Measurements from ENCODE around the gene FN1.

- TF ChIP-seq CTCF (IDR thresholded peaks at IDR 0.05), result no peak
- TF ChIP-seq POLR2A (IDR thresholded peaks at IDR 0.05), result no peak
Observed at GRCh38 chr2:215356948-215357461, 78.9 kb downstream of the FN1 start.

All from prostate gland (tissue), 2 donors.